Measurements from ENCODE around the gene PCARE. TPM values are rescaled to one million over a fixed set of nuclear protein-coding genes. Genes with fewer than 3 reads are reported as not detected.

The PCARE gene
- total and polyA plus RNA-seq, 3 donors from 2014 or later: 0.06 to 1.0 (median 0.76) TPM

DNA sequence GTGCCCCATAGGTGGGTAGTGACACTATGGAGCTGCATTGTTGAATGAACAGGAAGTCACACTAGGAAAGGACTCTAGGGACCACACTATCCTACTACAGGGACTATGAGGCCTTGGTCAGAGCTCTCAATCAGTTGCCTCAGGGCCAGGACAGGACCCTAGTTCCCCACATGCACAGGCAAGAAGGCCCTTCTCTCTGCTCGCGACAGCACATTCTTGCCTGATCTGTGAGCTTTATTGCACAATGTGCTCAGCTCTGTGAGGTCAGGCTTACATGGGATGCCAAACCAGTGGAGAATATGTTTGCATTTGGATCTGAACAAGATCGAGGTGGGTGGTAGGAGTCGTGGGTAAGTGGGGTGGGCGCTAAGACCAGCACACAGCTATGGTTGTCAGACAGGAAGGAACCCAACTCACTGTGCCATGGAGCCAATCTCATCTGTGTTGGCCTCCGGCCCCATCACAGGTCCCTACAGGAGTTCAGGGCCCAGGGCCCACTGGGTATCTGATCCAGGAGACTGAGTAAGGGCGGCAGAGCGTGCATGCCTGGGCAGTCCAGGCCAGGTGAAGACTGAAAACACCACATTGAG is 8.0 kb downstream of the PCARE start:
- no peak for DNase-seq
- H3K27me3 ChIP-seq: no peaks in the 10 kb centered on the region
- no peak overlapping the region for H3K27ac ChIP-seq
- no peak for TF ChIP-seq POLR2A (IDR thresholded peaks at IDR 0.05)
- TF ChIP-seq, protein P1, sequence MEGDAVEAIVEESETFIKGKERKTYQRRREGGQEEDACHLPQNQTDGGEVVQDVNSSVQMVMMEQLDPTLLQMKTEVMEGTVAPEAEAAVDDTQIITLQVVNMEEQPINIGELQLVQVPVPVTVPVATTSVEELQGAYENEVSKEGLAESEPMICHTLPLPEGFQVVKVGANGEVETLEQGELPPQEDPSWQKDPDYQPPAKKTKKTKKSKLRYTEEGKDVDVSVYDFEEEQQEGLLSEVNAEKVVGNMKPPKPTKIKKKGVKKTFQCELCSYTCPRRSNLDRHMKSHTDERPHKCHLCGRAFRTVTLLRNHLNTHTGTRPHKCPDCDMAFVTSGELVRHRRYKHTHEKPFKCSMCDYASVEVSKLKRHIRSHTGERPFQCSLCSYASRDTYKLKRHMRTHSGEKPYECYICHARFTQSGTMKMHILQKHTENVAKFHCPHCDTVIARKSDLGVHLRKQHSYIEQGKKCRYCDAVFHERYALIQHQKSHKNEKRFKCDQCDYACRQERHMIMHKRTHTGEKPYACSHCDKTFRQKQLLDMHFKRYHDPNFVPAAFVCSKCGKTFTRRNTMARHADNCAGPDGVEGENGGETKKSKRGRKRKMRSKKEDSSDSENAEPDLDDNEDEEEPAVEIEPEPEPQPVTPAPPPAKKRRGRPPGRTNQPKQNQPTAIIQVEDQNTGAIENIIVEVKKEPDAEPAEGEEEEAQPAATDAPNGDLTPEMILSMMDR (IDR thresholded peaks at IDR 0.05): no peak
- WGBS, 2 donors: 81 to 96% methylated on average over 8 of the region's 8 CpGs
- no peaks in the 10 kb centered on the region for H3K9me3 ChIP-seq
- no peak overlapping the region for H3K4me3 ChIP-seq
- intact Hi-C loops (cut with DNase I; ENCODE audit: low total_unique reads): no loop called here
- H3K4me1 ChIP-seq: peaks cover 31% of the 10 kb centered on the region
- no peaks in the 10 kb centered on the region for H3K36me3 ChIP-seq (ENCODE audit: low read depth, missing control alignments)

DNA sequence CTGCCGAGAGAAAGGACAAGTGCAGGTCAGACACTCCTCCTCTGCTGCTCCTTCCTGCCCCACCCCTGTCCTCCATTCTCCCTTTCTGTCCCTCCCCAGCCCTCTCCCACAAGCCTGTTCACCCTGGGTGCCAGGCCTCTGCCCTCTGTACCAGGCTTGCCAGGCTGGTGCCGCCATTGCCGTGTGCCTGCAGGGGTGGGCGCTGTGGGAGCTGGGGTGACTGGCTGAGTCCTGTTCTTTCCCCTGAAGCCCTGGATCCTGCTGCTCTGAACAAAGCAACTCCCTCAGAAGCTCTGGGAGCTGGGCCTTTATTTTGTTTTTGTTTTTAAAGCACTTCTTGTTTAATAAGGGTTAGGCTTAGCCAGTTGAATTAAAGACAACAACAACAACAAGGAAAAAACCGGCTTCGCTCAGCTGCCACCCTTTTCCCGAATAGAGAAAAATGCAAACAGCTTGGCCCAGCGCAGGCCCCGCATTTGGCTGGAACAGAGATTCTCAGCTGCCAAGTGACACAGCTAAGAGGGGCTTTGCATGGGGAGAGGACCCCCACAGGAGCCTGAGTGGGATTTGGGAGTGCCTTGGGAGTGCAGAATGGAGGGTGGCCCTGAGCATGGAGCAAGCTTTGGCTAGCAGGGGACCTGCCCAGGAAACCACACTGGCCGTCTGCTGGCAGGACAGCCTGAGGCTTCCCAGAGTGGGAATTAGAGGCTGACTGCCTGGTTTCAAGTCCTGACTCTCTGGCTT is 9.1 kb downstream of the PCARE start:
- DNase-seq: no peak
- Histone ChIP-seq H3K4me3 (no peak overlapping the region), H3K4me1 (peaks cover 23% of the 10 kb centered on the region), H3K9me3 (no peaks in the 10 kb centered on the region), H3K36me3 (ENCODE audit: low read depth, missing control alignments) (no peaks in the 10 kb centered on the region), H3K27ac (peak overlapping the region; percentile 12 to 74), H3K27me3 (no peaks in the 10 kb centered on the region)
- TF ChIP-seq, protein P1 (IDR thresholded peaks at IDR 0.05): no peak
- TF ChIP-seq POLR2A (IDR thresholded peaks at IDR 0.05): no peak
- intact Hi-C loops (cut with DNase I; ENCODE audit: low total_unique reads): no loop called here
- WGBS, 2 donors: 48 to 75% methylated on average over 9 to 10 of the region's 10 CpGs

DNA sequence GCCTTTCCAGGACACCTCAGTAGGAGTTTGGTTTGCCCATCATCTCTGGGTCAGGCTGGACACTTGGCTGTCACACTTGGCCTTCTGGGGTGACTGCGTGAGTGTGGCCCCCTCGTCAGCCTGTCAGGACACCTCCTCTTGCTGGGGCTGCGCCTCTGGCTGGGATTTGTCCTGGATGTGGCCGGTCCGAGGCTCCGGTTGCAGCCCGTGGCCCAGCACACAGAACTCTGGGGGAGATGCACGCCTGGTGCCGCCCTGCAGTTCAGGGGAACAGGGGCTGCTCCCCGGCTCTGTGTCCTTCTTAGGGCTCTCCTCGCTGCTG is 9.6 kb downstream of the PCARE start:
- intact Hi-C loops (cut with DNase I; ENCODE audit: low total_unique reads): no loop called here
- TF ChIP-seq, protein P1 (IDR thresholded peaks at IDR 0.05): no peak
- TF ChIP-seq POLR2A (IDR thresholded peaks at IDR 0.05): no peak
- H3K9me3 ChIP-seq: no peaks in the 10 kb centered on the region
- H3K27me3 ChIP-seq: no peaks in the 10 kb centered on the region
- no peak overlapping the region for H3K4me3 ChIP-seq
- H3K4me1 ChIP-seq: peaks cover 20% of the 10 kb centered on the region
- peak overlapping the region; percentile 12 to 74 for H3K27ac ChIP-seq
- DNase-seq: peak; percentile 9
- WGBS, 2 donors: 65% methylated on average over 11 of the region's 11 CpGs; no CpG with 5 or more reads in 1 of the 2 donors
- H3K36me3 ChIP-seq (ENCODE audit: low read depth, missing control alignments): no peaks in the 10 kb centered on the region

DNA sequence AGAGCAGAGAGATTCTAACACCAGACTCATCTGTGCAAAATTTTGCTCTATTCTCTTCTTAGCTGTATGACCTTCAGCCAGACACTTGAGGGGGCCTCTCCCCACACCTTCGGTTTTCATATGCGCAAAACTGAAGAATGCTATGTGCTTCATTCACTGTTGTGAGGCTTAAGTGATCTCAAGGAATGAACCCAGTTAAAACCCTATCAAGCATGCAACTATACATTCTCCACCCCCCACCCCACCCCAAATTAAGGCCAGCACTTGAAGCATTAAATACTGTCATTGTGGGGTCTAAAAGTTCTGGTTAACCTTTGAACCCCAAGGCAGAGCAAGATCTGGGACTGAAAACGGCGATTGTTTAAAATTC is 10.0 kb downstream of the PCARE start:
- WGBS, 2 donors: 71 to 82% methylated on average over 4 of the region's 4 CpGs
- Histone ChIP-seq H3K27ac (peak overlapping the region in 1 of 2 donors; percentile 74), H3K36me3 (ENCODE audit: low read depth, missing control alignments) (no peaks in the 10 kb centered on the region), H3K9me3 (no peaks in the 10 kb centered on the region), H3K4me3 (no peak overlapping the region), H3K4me1 (peaks cover 20% of the 10 kb centered on the region), H3K27me3 (no peaks in the 10 kb centered on the region)
- DNase-seq: peak; percentile 6
- intact Hi-C loops (cut with DNase I; ENCODE audit: low total_unique reads): no loop called here
- TF ChIP-seq, protein P1 (IDR thresholded peaks at IDR 0.05): no peak
- TF ChIP-seq POLR2A (IDR thresholded peaks at IDR 0.05): no peak
